RWPE1 (cell line): Measurements from ENCODE around the gene SSH2.
"Not testable (repeated sequence)": the region's sequence is repeated elsewhere in the genome, so short reads cannot be mapped to it uniquely, and the experiment has no call there.

Experiments used
- CTCF ChIA-PET: fragments of 350-600 bp; sonication (Branson Sonifier 250); formaldehyde crosslinking; extraction: SDS; loops from one replicate; lab custom pipeline; 2021; lab: Yijun Ruan, JAX
- POLR2A ChIA-PET: fragments of 400-600 bp; formaldehyde crosslinking; extraction: SDS; loops from one replicate; lab custom pipeline; 2020; ENCODE audit warnings: antibody characterized with exemption; ENCODE audit not compliant: low non-redundant PET; lab: Yijun Ruan, JAX
- DNase-seq: peaks from one replicate; pipeline ENCODE4 v3.0.0; 2012; ENCODE audit warnings: low spot score
- H3K27ac ChIP-seq: fragments of 450-650 bp; 2 replicates; pipeline ENCODE4 v1.5.1; 2017
- CTCF ChIP-seq: fragments of 450-650 bp; conservative IDR thresholded peaks from 2 replicates; pipeline ENCODE4 v1.5.1; 2017; ENCODE audit warnings: low read depth, mild to moderate bottlenecking

SSH2 gene

GRCh38 chr17:29906969-29907368 is 23.1 kb downstream of the SSH2 start:
- DNase-seq = no peak
- H3K27ac ChIP-seq = no peak overlapping the region
- ChIA-PET CTCF (no interaction called here), POLR2A (no interaction called here)
- TF ChIP-seq CTCF = no peak

GRCh38 chr17:29905879-29906167 is 24.2 kb downstream of the SSH2 start:
- no peak overlapping the region for H3K27ac ChIP-seq
- ChIA-PET CTCF (no interaction called here), POLR2A (no interaction called here)
- no peak for DNase-seq
- no peak for TF ChIP-seq CTCF

- no peak for DNase-seq
- ChIA-PET CTCF (interaction anchor here (0.7 kb wide), 1 partner anchor 13 kb away, joined by 3 read pairs; no protein-coding TSS in a partner anchor), POLR2A (no interaction called here)
- H3K27ac ChIP-seq = no peak overlapping the region
- TF ChIP-seq CTCF = no peak
Measured at GRCh38 chr17:29905086-29905878, 24.7 kb downstream of the SSH2 start.

GRCh38 chr17:29903471-29903870 is 26.6 kb downstream of the SSH2 start:
- no peak for TF ChIP-seq CTCF
- CTCF ChIA-PET = no interaction called here
- POLR2A ChIA-PET = no interaction called here
- no peak for DNase-seq
- H3K27ac ChIP-seq = no peak overlapping the region

GRCh38 chr17:29897136-29897535 is 32.9 kb downstream of the SSH2 start:
- DNase-seq, POLR2A ChIA-PET, H3K27ac ChIP-seq, CTCF ChIA-PET: not testable (repeated sequence)

- no peak overlapping the region for H3K27ac ChIP-seq
- POLR2A ChIA-PET = no interaction called here
- DNase-seq = no peak
- CTCF ChIA-PET = interaction anchor here (0.6 to 0.8 kb wide), 5 partner anchors 13 to 1441 kb away, joined by 3 to 4 read pairs (median 3); no protein-coding TSS in a partner anchor
- TF ChIP-seq CTCF = no peak
Measured at GRCh38 chr17:29892201-29892600, 37.8 kb downstream of the SSH2 start.

GRCh38 chr17:29891131-29891530 is 38.9 kb downstream of the SSH2 start:
- ChIA-PET POLR2A (no interaction called here), CTCF (interaction anchor here (0.7 kb wide), 1 partner anchor 205 kb away, joined by 5 read pairs; no protein-coding TSS in a partner anchor)
- no peak for DNase-seq
- no peak overlapping the region for H3K27ac ChIP-seq
- TF ChIP-seq CTCF = no peak
